Cardiac atrium fibroblast (primary cell): Measurements from ENCODE around the gene EIF4EBP3. TPM values are rescaled to one million over a fixed set of nuclear protein-coding genes. Genes with fewer than 3 reads are reported as not detected.

Experiments used
- total RNA-seq: library from RNA; depleted of rRNA; stranded (reverse); fragments of >200 nt; gene quantifications from 2 replicates; pipeline ENCODE4 v1.2.3, GENCODE V29; 2015

Gene EIF4EBP3
- total RNA-seq, result 2.1 and 5.2 TPM in 2 replicates

DNA sequence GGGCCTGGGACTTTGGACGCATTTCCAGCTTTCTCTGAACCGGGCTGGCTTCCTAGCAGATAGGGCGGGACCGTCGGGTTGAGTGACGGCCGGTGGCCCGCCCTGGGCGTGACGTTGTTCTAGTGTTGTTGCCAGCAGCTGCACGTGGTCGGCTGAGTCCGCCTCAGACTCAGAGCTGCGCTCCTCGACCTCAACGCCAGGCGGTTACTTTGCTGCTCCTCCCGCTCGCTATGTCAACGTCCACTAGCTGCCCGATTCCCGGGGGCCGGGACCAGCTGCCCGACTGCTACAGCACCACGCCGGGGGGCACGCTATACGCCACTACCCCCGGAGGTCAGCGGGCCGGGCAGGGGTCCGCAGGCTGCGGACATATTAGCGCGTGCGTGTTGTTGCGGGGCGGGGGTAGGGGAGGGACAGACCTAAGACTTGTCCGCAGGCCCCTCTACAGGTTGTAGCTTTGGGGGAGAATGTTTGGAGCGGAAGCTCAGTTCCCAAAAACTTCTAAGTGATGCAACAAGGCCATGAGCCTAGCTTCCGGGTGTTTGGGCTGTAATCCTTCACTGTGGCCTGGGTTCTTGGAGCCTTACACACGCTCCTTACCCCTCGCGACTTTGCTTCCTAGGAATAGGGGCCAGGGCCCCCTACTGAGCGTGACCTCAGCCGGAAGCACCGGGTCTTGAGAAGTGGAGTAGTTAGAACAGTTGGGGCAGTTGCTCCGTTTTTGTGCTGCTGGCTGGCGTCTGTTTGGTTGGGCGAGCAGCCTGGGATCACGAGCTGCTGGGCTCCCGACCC is at the start of gene EIF4EBP3:
Gene EIF4EBP3, plus strand, starts transcription at position 155 of the 792 bp plus-strand sequence. Its CDS starts 76 bp downstream, at position 231.

GRCh38 chr5:140557136-140557805 is 9.8 kb downstream of the EIF4EBP3 start, which contains the start of gene SRA1:
TSS of gene SRA1 (minus strand) at chr5:140557473. CDS start at chr5:140557452, 21 bp downstream.

DNA sequence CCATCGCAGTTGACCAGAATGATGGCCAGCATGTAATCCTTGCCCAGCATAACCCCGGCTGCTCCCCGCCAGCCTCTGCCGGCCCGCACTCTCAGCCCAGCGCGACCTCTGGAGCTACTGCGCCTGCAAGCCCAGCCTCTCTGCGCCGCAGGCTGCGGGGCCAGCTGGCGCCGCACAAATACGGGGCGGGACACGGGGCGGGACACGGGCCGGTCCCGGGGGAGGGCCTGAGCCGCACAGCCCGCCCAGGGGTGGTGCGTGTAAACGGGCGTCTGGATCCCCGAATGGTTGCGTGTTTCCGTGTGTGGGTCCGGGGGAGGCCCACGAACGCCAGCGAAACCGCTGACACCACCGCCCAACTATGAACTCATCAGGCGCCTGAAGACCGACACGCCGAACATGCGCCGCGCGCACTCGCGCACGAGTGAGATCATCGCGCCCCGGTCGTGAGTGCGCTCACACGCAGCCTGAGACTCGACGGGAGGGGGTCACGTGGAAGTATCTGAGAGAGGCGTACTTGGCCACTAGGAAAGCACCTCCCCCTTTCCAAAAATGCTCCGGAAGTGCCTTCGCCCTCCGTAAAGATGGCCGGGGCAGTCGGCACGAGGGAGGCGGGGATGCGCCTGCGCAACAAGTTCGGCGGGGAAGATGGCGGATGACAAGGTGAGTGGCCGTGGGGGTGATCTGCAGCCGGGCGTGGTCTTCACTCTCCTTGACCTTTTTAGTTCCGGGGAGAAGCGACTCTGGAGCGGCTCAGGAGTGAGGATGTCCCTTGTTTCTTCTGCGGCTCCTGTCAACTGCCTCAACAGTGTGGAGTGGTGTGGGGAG is 16.9 kb downstream of the EIF4EBP3 start, which contains the start of the genes APBB3 and SLC35A4:
Gene APBB3, minus strand, starts transcription at position 403 of the 828 bp plus-strand sequence. Its CDS starts 353 bp downstream, at position 50.
Gene SLC35A4, plus strand, starts transcription at position 633 of the 828 bp plus-strand sequence. CDS start 2,342 bp downstream, outside the sequence.

Other genes with a start within 250 kb of the EIF4EBP3 start
- 66.1 and 82.0 TPM in 2 replicates for gene PFDN1, start 244.6 kb upstream of the EIF4EBP3 start, total RNA-seq
- gene HBEGF, start 201.1 kb upstream of the EIF4EBP3 start, total RNA-seq, result 4.4 and 5.2 TPM in 2 replicates
- not detected in 2 replicates for gene SLC4A9, start 187.5 kb upstream of the EIF4EBP3 start, total RNA-seq
- 32.7 and 34.0 TPM in 2 replicates for gene ANKHD1, start 145.8 kb upstream of the EIF4EBP3 start, total RNA-seq
- gene SRA1, start 9.8 kb downstream of the EIF4EBP3 start, total RNA-seq, result 40.5 and 51.4 TPM in 2 replicates
- gene APBB3, start 16.9 kb downstream of the EIF4EBP3 start, total RNA-seq, result 7.3 and 9.6 TPM in 2 replicates
- 27.2 and 36.3 TPM in 2 replicates for gene SLC35A4, start 17.2 kb downstream of the EIF4EBP3 start, total RNA-seq
- 1.1 and 14.7 TPM in 2 replicates for gene CD14, start 85.5 kb downstream of the EIF4EBP3 start, total RNA-seq
- 5.6 and 15.7 TPM in 2 replicates for gene TMCO6, start 91.8 kb downstream of the EIF4EBP3 start, total RNA-seq
- gene NDUFA2, start 100.0 kb downstream of the EIF4EBP3 start, total RNA-seq, result 60.4 and 70.4 TPM in 2 replicates
- gene IK, start 100.2 kb downstream of the EIF4EBP3 start, total RNA-seq, result 60.8 and 62.6 TPM in 2 replicates
- 14.6 and 21.1 TPM in 2 replicates for gene WDR55, start 117.2 kb downstream of the EIF4EBP3 start, total RNA-seq
- not detected in 2 replicates for gene DND1, start 125.9 kb downstream of the EIF4EBP3 start, total RNA-seq
- 57.8 and 66.9 TPM in 2 replicates for gene HARS1, start 143.7 kb downstream of the EIF4EBP3 start, total RNA-seq
- gene HARS2, start 143.8 kb downstream of the EIF4EBP3 start, total RNA-seq, result 17.3 and 25.1 TPM in 2 replicates
- 21.2 and 23.8 TPM in 2 replicates for gene ZMAT2, start 152.8 kb downstream of the EIF4EBP3 start, total RNA-seq
- gene PCDHA1, start 238.5 kb downstream of the EIF4EBP3 start, total RNA-seq, result not detected in 2 replicates
- gene PCDHA2, start 247.2 kb downstream of the EIF4EBP3 start, total RNA-seq, result not detected in 2 replicates